Neuron (in vitro differentiated cells): ENCODE measurements around the gene TNS1.
"Not testable (repeated sequence)": the region's sequence is repeated elsewhere in the genome, so short reads cannot be mapped to it uniquely, and the experiment has no call there.

Experiments used
- H2AFZ ChIP-seq: one replicate; pipeline ENCODE4 v1.6.1; 2013; ENCODE audit warnings: low read depth, mild to moderate bottlenecking, inconsistent platforms, low read length, moderate library complexity
- H3K27me3 ChIP-seq: one replicate; pipeline ENCODE4 v1.6.1; 2013; ENCODE audit warnings: low read length; ENCODE audit not compliant: insufficient read depth
- H3K36me3 ChIP-seq: one replicate; pipeline ENCODE4 v1.6.1; 2013; ENCODE audit warnings: low read length; ENCODE audit not compliant: insufficient read depth
- H3K4me1 ChIP-seq: one replicate; pipeline ENCODE4 v1.6.1; 2013; ENCODE audit warnings: low read length; ENCODE audit not compliant: insufficient read depth
- H3K4me3 ChIP-seq: 2 replicates; pipeline ENCODE4 v1.5.1; 2013; ENCODE audit warnings: mild to moderate bottlenecking, low read length, moderate library complexity
- H3K9me3 ChIP-seq: one replicate; pipeline ENCODE4 v1.6.1; 2013; ENCODE audit warnings: low read length

The TNS1 gene

DNA sequence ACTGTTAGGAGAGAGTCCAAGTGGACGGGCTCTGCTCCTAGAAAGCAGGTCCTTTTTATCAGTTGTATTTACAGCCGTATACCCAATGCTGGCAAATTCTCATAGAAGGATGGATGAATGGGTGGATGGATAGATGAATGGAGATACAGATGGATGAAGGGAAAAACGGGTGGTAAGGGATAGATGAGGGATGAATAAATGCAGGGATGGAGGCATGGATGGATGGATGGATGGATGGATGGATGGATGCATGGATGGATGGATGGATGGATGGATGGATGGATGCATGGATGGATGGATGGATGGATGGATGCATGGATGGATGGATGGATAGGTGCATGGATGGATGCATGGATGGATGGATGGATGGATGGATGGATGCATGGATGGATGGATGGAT, 193.8 kb downstream of the TNS1 start:
- not testable (repeated sequence) for H3K9me3 ChIP-seq, H3K36me3 ChIP-seq, H3K27me3 ChIP-seq, H3K4me3 ChIP-seq, H2AFZ ChIP-seq
- peaks cover 12% of the 10 kb centered on the region for H3K4me1 ChIP-seq

DNA sequence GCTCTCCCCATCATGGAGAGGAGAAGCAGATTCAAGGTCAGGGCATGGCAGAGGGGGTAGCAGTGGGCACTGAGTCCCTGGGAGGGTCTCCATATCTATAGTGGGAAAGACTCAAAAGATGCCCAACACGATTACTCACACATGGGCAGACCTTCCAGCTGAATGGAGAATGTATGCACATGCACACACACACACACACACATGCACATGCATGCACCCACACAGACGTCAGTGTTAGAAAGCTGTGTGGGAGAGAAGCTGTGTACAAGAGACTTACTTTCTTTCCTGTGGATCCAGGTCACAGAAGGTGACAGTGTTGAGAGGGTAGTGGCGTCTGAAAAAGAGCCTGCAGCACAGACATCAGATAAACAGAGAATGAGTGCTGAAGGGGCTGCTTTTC, 194.5 kb downstream of the TNS1 start:
- no peaks in the 10 kb centered on the region for H3K27me3 ChIP-seq
- H2AFZ ChIP-seq: no peak overlapping the region
- peaks cover 12% of the 10 kb centered on the region for H3K4me1 ChIP-seq
- H3K9me3 ChIP-seq: no peaks in the 10 kb centered on the region
- H3K4me3 ChIP-seq: no peak overlapping the region
- no peaks in the 10 kb centered on the region for H3K36me3 ChIP-seq

DNA sequence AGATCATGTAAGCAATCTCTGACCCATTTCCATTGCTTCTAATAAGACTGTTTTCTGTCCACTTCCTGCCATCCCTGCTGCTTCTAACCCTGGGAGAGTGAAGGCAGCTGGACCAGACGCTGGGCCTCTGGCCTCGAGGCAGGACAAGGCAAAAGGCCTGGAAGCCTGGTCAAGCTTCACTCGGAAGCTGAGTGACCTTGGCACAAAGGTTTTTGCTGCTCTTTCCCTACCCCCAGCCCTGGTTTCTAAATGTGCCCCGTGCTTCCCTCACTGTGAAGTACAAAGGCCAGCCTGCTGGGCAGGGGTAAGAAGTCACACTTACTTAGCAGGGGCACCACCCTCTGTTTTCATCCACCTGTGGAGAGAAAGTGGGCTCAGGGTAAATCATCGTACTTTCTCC, 195.0 kb downstream of the TNS1 start:
- H3K4me1 ChIP-seq: peaks cover 12% of the 10 kb centered on the region
- no peak overlapping the region for H2AFZ ChIP-seq
- H3K36me3 ChIP-seq: no peaks in the 10 kb centered on the region
- H3K9me3 ChIP-seq: no peaks in the 10 kb centered on the region
- H3K27me3 ChIP-seq: no peaks in the 10 kb centered on the region
- no peak overlapping the region for H3K4me3 ChIP-seq

DNA sequence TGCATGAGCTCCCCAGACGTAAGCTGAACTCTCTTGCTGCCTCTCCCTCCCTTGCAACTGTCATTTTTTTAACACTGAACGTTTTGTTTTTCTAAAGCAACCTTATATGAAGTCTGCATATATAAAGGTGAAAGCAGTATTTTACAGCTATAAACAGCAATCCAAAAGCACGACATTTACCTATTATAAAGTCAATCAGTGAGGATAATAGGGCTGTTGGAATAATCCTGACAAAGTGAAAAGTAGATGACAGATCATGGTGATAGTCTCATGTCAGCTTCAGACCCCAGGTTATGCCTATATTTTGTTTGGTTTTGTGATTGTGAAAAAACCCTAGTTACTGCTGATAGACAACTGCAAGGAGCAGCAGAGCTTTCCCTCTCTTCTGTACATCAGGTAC, 195.8 kb downstream of the TNS1 start:
- Histone ChIP-seq H2AFZ (no peak overlapping the region), H3K36me3 (no peaks in the 10 kb centered on the region), H3K27me3 (no peaks in the 10 kb centered on the region), H3K9me3 (no peaks in the 10 kb centered on the region), H3K4me1 (peaks cover 12% of the 10 kb centered on the region), H3K4me3 (no peak overlapping the region)

DNA sequence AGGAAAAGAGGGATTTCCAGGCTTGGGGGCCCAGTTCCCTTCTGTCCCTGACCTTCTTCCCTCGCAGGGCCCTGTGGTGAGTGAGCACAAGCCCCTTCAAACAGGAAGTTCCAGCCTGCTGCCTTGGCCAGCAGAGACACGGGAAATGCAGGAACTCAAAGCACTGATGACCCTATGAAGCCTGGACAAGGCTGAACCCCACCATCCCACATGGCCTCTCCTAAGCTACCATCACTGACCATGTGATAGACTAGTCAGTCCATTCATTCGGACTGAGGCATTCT, 196.4 kb downstream of the TNS1 start:
- Histone ChIP-seq H3K4me3 (no peak overlapping the region), H3K4me1 (peaks cover 16% of the 10 kb centered on the region), H3K9me3 (no peaks in the 10 kb centered on the region), H3K36me3 (no peaks in the 10 kb centered on the region), H2AFZ (no peak overlapping the region), H3K27me3 (no peaks in the 10 kb centered on the region)

DNA sequence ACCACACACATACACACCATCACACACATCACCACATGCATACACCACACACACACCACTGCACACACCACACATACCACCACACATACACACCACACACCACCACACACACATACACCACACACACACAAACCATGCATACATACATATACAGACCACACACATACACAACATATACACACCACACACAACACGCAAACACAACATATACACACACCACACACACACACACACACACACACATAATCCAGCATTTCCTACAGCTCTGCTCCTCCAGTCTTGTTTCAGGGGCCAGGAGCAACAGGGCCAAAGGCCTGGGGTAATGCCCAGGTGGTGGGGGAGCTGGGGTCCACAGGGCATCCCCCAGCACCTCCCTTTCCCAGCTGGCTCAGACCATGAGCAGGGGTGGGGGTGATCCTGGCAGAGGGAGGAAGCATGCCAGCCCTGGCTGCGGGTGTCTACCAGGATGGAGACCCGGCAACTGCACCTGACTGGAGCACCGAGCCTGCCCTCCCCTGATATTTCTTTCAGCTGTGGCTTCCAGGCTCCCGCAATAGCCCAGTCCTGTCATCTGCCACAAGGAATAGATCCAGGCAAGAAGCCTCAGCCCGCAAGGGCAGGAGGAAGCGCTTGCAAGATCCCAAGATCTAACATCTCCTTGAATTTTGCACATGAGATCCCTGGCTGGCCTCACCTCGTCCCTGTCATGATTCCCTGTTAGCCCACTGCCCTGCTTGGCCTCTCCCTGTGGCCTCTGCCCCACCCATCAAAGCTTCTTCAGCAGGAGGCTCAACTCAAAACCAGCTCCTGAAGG, 196.9 kb downstream of the TNS1 start:
- no peak overlapping the region for H2AFZ ChIP-seq
- no peak overlapping the region for H3K4me3 ChIP-seq
- H3K36me3 ChIP-seq: no peaks in the 10 kb centered on the region
- peaks cover 19% of the 10 kb centered on the region for H3K4me1 ChIP-seq
- H3K9me3 ChIP-seq: no peaks in the 10 kb centered on the region
- H3K27me3 ChIP-seq: no peaks in the 10 kb centered on the region

DNA sequence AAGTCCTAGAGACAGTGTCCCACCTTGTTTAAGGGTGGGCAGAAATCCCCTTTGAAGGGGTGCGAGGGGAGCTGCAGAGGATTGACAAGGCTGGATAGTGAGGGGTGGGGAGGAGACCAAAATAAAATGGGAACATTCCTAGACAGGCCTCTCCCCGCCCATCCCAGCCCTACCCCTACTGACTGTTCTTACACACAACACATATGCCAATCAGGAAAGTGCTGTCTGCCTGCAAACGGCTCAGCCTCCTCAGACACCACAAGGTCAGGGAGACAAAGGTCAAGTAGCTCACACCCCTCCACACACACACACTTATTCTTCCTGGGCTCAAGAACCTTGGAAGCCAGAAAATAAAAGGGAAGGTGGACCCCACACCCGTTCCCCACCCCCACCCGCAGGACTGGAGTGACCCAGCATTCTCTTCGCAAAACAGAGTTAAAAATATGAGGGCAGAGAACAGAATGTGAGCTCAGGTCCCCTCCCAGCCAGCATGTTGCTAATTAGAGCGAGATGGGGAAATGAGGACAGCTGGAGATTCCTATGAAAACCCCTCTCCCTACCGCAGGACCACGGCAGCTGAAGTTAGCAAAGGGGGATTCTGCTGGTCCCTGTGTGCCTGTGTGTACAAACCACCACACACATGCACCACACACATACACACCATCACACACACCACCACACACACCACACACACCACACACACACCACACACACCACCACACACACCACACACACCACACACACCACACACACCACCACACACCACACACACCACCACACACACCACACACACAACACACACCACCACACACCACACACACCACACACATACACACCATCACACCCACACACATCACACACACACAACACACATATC, 197.8 kb downstream of the TNS1 start:
- peaks cover 20% of the 10 kb centered on the region for H3K4me1 ChIP-seq
- no peak overlapping the region for H2AFZ ChIP-seq
- no peak overlapping the region for H3K4me3 ChIP-seq
- no peaks in the 10 kb centered on the region for H3K36me3 ChIP-seq
- H3K27me3 ChIP-seq: no peaks in the 10 kb centered on the region
- no peaks in the 10 kb centered on the region for H3K9me3 ChIP-seq

DNA sequence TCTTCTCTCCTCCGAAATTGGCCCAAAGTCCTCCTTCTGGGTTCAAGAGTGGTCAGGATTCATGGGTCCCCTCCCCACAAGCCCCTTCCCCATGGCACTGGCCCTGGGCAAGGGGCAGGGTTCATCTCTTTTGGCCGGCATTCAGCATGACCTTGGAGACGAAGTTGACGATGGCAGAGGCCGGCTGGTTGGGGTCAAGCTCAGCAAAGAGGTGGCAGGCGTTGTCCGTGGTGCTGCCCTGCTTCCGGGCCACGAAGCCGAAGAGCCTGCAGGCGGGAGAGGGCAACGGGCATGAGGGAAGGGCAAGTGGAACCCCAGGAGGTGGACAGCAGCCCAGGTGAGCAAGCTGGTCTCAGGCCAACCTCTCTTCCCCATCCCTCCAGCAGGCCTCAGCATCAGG, 198.5 kb downstream of the TNS1 start:
- Histone ChIP-seq H3K36me3 (no peaks in the 10 kb centered on the region), H3K9me3 (no peaks in the 10 kb centered on the region), H3K4me3 (no peak overlapping the region), H3K27me3 (no peaks in the 10 kb centered on the region), H3K4me1 (peaks cover 20% of the 10 kb centered on the region), H2AFZ (no peak overlapping the region)

DNA sequence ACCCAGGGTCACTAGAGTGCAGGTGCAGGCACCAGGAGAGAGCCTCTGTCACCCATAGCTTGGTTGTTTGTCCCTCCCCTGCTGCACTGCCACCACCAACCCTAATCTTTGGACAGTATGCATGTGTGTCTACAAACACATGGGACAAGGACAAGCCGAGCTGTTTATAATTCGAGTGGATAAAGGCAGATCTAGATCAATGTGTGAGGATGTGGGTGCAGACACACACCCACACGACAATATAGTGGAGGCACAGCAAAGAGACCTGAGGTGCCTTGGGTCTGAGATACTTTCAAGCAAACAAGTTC, 199.2 kb downstream of the TNS1 start:
- H3K9me3 ChIP-seq: no peaks in the 10 kb centered on the region
- no peak overlapping the region for H2AFZ ChIP-seq
- H3K27me3 ChIP-seq: no peaks in the 10 kb centered on the region
- H3K4me1 ChIP-seq: peaks cover 20% of the 10 kb centered on the region
- H3K4me3 ChIP-seq: no peak overlapping the region
- no peaks in the 10 kb centered on the region for H3K36me3 ChIP-seq

DNA sequence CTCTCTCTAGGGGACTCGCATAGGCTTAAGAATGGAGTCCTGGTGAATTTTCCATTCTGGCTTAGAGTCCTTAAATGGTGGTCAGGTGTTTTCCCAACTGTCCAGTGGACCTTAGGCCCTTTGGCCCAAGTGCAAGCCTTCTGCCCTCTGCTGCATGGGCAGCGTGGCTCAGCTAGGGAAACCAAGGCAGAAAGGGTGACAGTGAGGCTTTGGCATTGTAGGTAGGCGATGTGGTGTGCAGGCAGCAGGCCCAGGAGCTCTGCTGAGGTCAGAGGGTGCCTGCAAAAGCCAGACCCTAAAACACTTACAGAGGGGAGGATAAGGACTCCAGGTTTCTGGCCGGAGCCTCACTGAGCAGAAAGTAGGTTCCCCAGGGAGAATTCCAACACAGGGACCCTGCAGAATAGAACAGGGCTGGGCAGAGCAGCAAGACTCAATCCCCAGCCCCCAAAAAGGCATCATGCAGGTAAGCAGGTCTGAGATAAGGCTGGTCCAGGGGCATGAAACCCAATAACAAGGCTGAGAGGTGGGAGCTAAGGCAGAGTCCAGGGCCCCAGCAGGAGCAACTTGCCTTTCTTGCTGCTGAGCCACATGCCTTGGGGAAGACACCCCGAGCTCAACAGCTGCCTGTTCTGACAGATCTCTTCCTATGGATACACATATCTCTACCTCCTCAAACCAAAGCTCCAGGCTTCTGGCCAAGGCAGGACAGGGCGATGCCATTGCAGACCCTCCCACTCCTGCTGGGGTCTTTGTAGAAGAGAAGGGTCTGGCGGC, 199.7 kb downstream of the TNS1 start:
- no peak overlapping the region for H3K4me3 ChIP-seq
- H2AFZ ChIP-seq: no peak overlapping the region
- no peaks in the 10 kb centered on the region for H3K9me3 ChIP-seq
- H3K4me1 ChIP-seq: peaks cover 20% of the 10 kb centered on the region
- no peaks in the 10 kb centered on the region for H3K36me3 ChIP-seq
- H3K27me3 ChIP-seq: no peaks in the 10 kb centered on the region

DNA sequence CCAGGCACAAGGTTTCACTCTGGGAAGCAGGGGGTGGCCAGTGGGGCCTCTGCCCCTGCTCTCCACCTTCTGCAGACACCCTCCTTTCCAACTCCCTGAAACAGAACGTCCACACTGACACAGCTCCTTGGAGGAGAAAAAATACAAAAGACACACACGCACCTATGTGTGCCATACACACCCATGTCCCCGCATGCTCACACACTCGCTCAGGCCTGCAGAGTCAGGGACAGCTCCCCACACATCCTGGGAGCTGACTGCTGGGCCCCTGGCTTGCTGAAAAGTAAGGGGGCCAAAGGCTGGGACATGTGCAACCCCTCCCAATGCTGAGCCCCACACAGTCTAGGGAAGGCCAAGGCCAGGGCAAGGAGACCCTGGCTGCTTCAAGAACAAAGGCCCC, 200.5 kb downstream of the TNS1 start:
- H3K36me3 ChIP-seq: no peaks in the 10 kb centered on the region
- H3K4me1 ChIP-seq: peaks cover 20% of the 10 kb centered on the region
- no peak overlapping the region for H3K4me3 ChIP-seq
- H3K27me3 ChIP-seq: no peaks in the 10 kb centered on the region
- H2AFZ ChIP-seq: no peak overlapping the region
- H3K9me3 ChIP-seq: no peaks in the 10 kb centered on the region

DNA sequence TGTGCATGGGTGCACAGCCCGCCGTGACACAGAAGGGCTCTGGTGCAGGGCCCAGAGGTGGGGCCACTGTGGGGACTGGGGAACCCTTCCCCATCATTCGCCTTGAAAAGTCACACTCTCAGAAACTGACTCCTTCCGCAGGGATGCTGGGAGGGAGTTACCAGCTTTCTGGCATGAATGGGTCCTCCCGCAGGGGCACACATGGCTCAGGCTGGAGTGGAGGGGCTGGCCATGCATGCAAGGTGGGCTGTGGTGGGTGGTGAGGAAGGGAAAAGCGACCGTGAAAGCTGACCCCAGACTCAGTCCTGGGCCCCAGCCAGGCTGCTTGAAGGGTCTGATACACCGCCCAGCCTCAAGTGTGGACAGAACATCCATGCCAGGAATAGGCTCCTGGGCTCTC, 201.1 kb downstream of the TNS1 start:
- no peaks in the 10 kb centered on the region for H3K27me3 ChIP-seq
- no peaks in the 10 kb centered on the region for H3K36me3 ChIP-seq
- no peak overlapping the region for H3K4me3 ChIP-seq
- H3K9me3 ChIP-seq: no peaks in the 10 kb centered on the region
- H3K4me1 ChIP-seq: peaks cover 20% of the 10 kb centered on the region
- H2AFZ ChIP-seq: no peak overlapping the region

DNA sequence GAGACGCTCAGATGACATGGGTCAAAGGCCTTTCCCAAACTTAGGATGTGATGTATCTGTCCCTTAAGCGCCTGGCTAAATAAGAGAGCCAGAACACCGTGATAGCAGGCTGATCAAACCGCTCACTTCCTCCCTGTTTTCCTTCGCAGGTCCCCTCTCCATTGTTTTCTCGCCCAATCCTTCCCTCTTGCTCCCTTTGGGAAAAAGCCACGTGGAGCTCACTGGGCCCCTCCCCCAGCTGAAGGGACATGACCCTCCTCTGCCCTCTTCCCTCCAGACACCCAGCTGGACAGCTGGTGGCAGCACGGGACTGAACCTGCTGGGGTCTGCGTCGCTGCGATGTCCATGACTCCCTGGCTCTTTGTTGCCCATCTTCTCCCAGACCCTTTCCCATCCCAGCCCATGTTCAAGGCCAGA, 201.7 kb downstream of the TNS1 start:
- no peak overlapping the region for H3K4me3 ChIP-seq
- no peaks in the 10 kb centered on the region for H3K27me3 ChIP-seq
- no peaks in the 10 kb centered on the region for H3K9me3 ChIP-seq
- H3K36me3 ChIP-seq: no peaks in the 10 kb centered on the region
- H2AFZ ChIP-seq: no peak overlapping the region
- H3K4me1 ChIP-seq: peaks cover 20% of the 10 kb centered on the region
